ENCODE data around the gene PARD6G.

DNA sequence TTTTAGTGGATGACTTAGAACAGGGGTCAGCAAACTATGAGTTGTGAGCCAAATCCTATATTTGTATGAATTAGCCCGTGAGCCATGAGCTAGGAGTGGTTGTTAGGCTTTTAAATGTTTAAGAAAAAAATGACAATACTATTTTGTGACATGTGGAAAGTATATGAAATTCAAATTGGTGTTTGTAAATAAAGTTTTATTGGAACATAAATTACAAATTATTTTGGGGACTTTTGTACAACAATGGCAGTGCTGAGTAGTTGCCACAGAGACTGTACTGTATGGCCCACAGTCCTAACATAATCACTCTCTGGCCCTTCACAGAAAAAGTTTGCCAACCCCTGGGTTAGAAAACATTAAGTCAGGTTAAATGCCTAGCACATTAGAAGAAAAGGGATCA is 112.2 kb downstream of the PARD6G start:
- TF ChIP-seq CTCF (IDR thresholded peaks at IDR 0.05; ENCODE audit: insufficient read depth, low read depth, low read length) (no peak), EZH2 (IDR thresholded peaks at IDR 0.05; ENCODE audit: insufficient read depth, low read length) (no peak)

Measured in astrocyte (in vitro differentiated cells and primary cell).